HG02763 (cell line): ENCODE measurements around the gene KATNB1.

ENCODE experiments used
- ATAC-seq: cut with Tn5 transposase; IDR thresholded peaks from one replicate; pipeline ENCODE4 v1.9.1; 2021; ENCODE audit warnings: mild to moderate bottlenecking, moderate library complexity; ENCODE audit not compliant: unreplicated experiment

KATNB1 gene

GRCh38 chr16:57735755-57736418 is at the start of gene KATNB1:
KATNB1 (plus strand) TSS chr16:57735770; CDS start chr16:57737244, 1,474 bp downstream.
- no peak for ATAC-seq

- no peak for ATAC-seq
Measured at GRCh38 chr16:57686577-57686976, 49.0 kb upstream of the KATNB1 start.

- ATAC-seq, result no peak
Measured at GRCh38 chr16:57687363-57687929, 48.1 kb upstream of the KATNB1 start.

- no peak for ATAC-seq
Measured at GRCh38 chr16:57688487-57688986, 47.0 kb upstream of the KATNB1 start.

- no peak for ATAC-seq
Measured at GRCh38 chr16:57688987-57689761, 46.4 kb upstream of the KATNB1 start.

GRCh38 chr16:57689762-57690558 is 45.6 kb upstream of the KATNB1 start:
- no peak for ATAC-seq

GRCh38 chr16:57690782-57691471 is 44.6 kb upstream of the KATNB1 start:
- no peak for ATAC-seq

- no peak for ATAC-seq
Measured at GRCh38 chr16:57692636-57693035, 42.9 kb upstream of the KATNB1 start.

GRCh38 chr16:57693550-57693949 is 42.0 kb upstream of the KATNB1 start:
- no peak for ATAC-seq

GRCh38 chr16:57694231-57694724 is 41.3 kb upstream of the KATNB1 start:
- ATAC-seq, result no peak

GRCh38 chr16:57694725-57695679 is 40.6 kb upstream of the KATNB1 start, which contains the start of gene DRC7:
DRC7 (plus strand) TSS chr16:57694806; CDS start chr16:57697950, 3,144 bp downstream.
- no peak for ATAC-seq

GRCh38 chr16:57695680-57696069 is 39.9 kb upstream of the KATNB1 start:
- no peak for ATAC-seq

GRCh38 chr16:57696240-57696639 is 39.3 kb upstream of the KATNB1 start:
- ATAC-seq, result no peak

- ATAC-seq, result no peak
Measured at GRCh38 chr16:57697896-57698537, 37.6 kb upstream of the KATNB1 start.

- ATAC-seq, result no peak
Measured at GRCh38 chr16:57698812-57699405, 36.7 kb upstream of the KATNB1 start.

GRCh38 chr16:57699481-57699880 is 36.1 kb upstream of the KATNB1 start:
- ATAC-seq, result no peak

GRCh38 chr16:57699899-57700298 is 35.7 kb upstream of the KATNB1 start:
- no peak for ATAC-seq
